ENCODE results near the gene KCTD6. TPM values are rescaled to one million over a fixed set of nuclear protein-coding genes. Genes with fewer than 3 reads are reported as not detected.
A peak's percentile ranks its signal among the peaks of the same experiment; 100 is the strongest.

KCTD6 gene
- total RNA-seq, 1 donor from 2014 or later, result 5.2 TPM

- DNase-seq (ENCODE audit: low spot score) (no peak), ATAC-seq (no peak)
Measured at GRCh38 chr3:58484722-58485069, 7.2 kb upstream of the KCTD6 start.

- DNase-seq (ENCODE audit: low spot score) (no peak), ATAC-seq (peak; percentile 39)
Measured at GRCh38 chr3:58485801-58486435, 6.0 kb upstream of the KCTD6 start.

- DNase-seq (ENCODE audit: low spot score) (peak; percentile 66), ATAC-seq (peak; percentile 41)
Measured at GRCh38 chr3:58487140-58487886, 4.6 kb upstream of the KCTD6 start.

- no peak for ATAC-seq
Measured at GRCh38 chr3:58488967-58489366, 2.9 kb upstream of the KCTD6 start.

GRCh38 chr3:58490860-58491501, 915 bp upstream of the KCTD6 start:
- DNase-seq (ENCODE audit: low spot score), result peak; percentile 59
- no peak for ATAC-seq

More at GRCh38 chr3:58488967-58489366, 2.9 kb upstream of the KCTD6 start:
- no peak for DNase-seq (ENCODE audit: low spot score)

GRCh38 chr3:58492494-58492905, 604 bp downstream of the KCTD6 start:
- ATAC-seq (no peak), DNase-seq (ENCODE audit: low spot score) (no peak)

GRCh38 chr3:58494107-58494506, 2.2 kb downstream of the KCTD6 start:
- DNase-seq (ENCODE audit: low spot score), result no peak
- no peak for ATAC-seq

- no peak for ATAC-seq
Measured at GRCh38 chr3:58495101-58495500, 3.2 kb downstream of the KCTD6 start.

GRCh38 chr3:58496206-58496857, 4.4 kb downstream of the KCTD6 start:
- ATAC-seq (no peak), DNase-seq (ENCODE audit: low spot score) (no peak)

More at GRCh38 chr3:58495101-58495500, 3.2 kb downstream of the KCTD6 start:
- DNase-seq (ENCODE audit: low spot score), result no peak

- ATAC-seq (no peak), DNase-seq (ENCODE audit: low spot score) (no peak)
Measured at GRCh38 chr3:58497097-58497496, 5.2 kb downstream of the KCTD6 start.

- no peak for DNase-seq (ENCODE audit: low spot score)
- ATAC-seq, result peak; percentile 36
Measured at GRCh38 chr3:58502872-58503271, 11.0 kb downstream of the KCTD6 start.

- ATAC-seq (no peak), DNase-seq (ENCODE audit: low spot score) (no peak)
Measured at GRCh38 chr3:58507356-58508078, 15.6 kb downstream of the KCTD6 start.

- no peak for ATAC-seq
- DNase-seq (ENCODE audit: low spot score), result no peak
Measured at GRCh38 chr3:58508437-58508836, 16.5 kb downstream of the KCTD6 start.

- no peak for ATAC-seq
- no peak for DNase-seq (ENCODE audit: low spot score)
Measured at GRCh38 chr3:58514405-58514804, 22.5 kb downstream of the KCTD6 start.

GRCh38 chr3:58518291-58518789, 26.4 kb downstream of the KCTD6 start:
- DNase-seq (ENCODE audit: low spot score), result peak; percentile 53
- ATAC-seq, result peak; percentile 20

- peak; percentile 61 for ATAC-seq
- DNase-seq (ENCODE audit: low spot score), result peak; percentile 79
Measured at GRCh38 chr3:58519668-58520402, 27.9 kb downstream of the KCTD6 start.

GRCh38 chr3:58520403-58521335, 28.8 kb downstream of the KCTD6 start:
- peak; percentile 81 for DNase-seq (ENCODE audit: low spot score)
- peak; percentile 47 for ATAC-seq

- ATAC-seq (no peak), DNase-seq (ENCODE audit: low spot score) (no peak)
Measured at GRCh38 chr3:58521336-58521670, 29.4 kb downstream of the KCTD6 start.
